Endothelial cell of umbilical vein (primary cell): Measurements from ENCODE around the gene RUNX2. TPM values are rescaled to one million over a fixed set of nuclear protein-coding genes. Genes with fewer than 3 reads are reported as not detected.
"Not testable (repeated sequence)": the region's sequence is repeated elsewhere in the genome, so short reads cannot be mapped to it uniquely, and the experiment has no call there.

Experiments used
- BruUV-seq: library from RNA; stranded (reverse); fragments of 400-500 nt; replicated peaks from 2 replicates; lab custom pipeline; 2021; lab: Mats Ljungman, UMichigan
- CTCF ChIA-PET: fragments of 300-600, 350-600 bp; sonication (Branson Sonifier 250); formaldehyde crosslinking; loops from one replicate; lab custom pipeline; 2021; ENCODE audit warnings: antibody characterized with exemption, inconsistent platforms; lab: Charles Lee
- POLR2A ChIA-PET: fragments of 300-600, 350-600 bp; sonication (Branson Sonifier 250); formaldehyde crosslinking; loops from one replicate; lab custom pipeline; 2021; ENCODE audit warnings: antibody characterized with exemption, inconsistent platforms; lab: Charles Lee
- DNase-seq: peaks from one replicate; pipeline ENCODE4 v3.0.0-alpha.2; 2011; ENCODE audit warnings: low read depth, low spot score
- FAIRE-seq: peaks from 2 replicates; lab custom pipeline; 2011; peaks lifted over from hg19 to GRCh38; lab: Jason Lieb, UNC
- H2AFZ ChIP-seq: 2 replicates; pipeline ENCODE4 v1.6.0; 2012; ENCODE audit warnings: low read depth, low read length, control low read depth, inconsistent platforms
- H3K27ac ChIP-seq: 2 replicates; pipeline ENCODE4 v1.5.1; 2011; ENCODE audit warnings: low read depth, mild to moderate bottlenecking, control low read depth, low read length, moderate library complexity; ENCODE audit not compliant: insufficient read depth
- H3K27me3 ChIP-seq, 2 experiments: 2 replicates each; pipeline versions ENCODE4 v1.6.0 to v1.6.1; 2011; ENCODE audit warnings: low read length in 2 of 2, mixed read lengths in 1 of 2; ENCODE audit not compliant: control insufficient read depth in 2 of 2, insufficient read depth in 2 of 2
- H3K36me3 ChIP-seq, 2 experiments: 2 replicates in 1 of 2; 3 replicates in 1 of 2; pipeline ENCODE4 v1.5.1; 2011; ENCODE audit warnings: low read length in 2 of 2, mild to moderate bottlenecking in 1 of 2, moderate library complexity in 1 of 2; ENCODE audit not compliant: control insufficient read depth in 2 of 2, insufficient read depth in 2 of 2; ENCODE audit errors: extremely low read depth in 1 of 2
- H3K4me1 ChIP-seq: 3 replicates; pipeline ENCODE4 v1.5.1; 2011; ENCODE audit warnings: mild to moderate bottlenecking, low read length; ENCODE audit not compliant: control insufficient read depth, insufficient read depth; ENCODE audit errors: extremely low read depth
- H3K4me2 ChIP-seq: 2 replicates; pipeline ENCODE4 v1.6.1; 2011; ENCODE audit warnings: low read length, control low read depth, mixed read lengths; ENCODE audit not compliant: insufficient read depth
- H3K4me3 ChIP-seq, 3 experiments: fragments of 200-600 bp in 1 of 3; sonication (generic), shearing (Covaris generic) in 1 of 3; replicated peaks in 1 of 3; 2 replicates each; pipeline ENCODE4 v1.5.1; 2011 to 2016; ENCODE audit warnings: control low read depth in 3 of 3, low read length in 3 of 3, mild to moderate bottlenecking in 2 of 3, inconsistent platforms in 1 of 3, low read depth in 1 of 3, moderate library complexity in 1 of 3; ENCODE audit not compliant: insufficient read depth in 1 of 3
- H3K79me2 ChIP-seq: 2 replicates; pipeline ENCODE4 v1.6.0; 2012; ENCODE audit warnings: low read length, inconsistent platforms; ENCODE audit not compliant: control insufficient read depth, insufficient read depth
- H3K9ac ChIP-seq: replicated peaks from 2 replicates; pipeline ENCODE3; 2011; ENCODE audit warnings: low read length, control low read depth; ENCODE audit not compliant: insufficient read depth; ENCODE audit errors: extremely low read depth
- H3K9me1 ChIP-seq: replicated peaks from 3 replicates; pipeline ENCODE4 v1.6.0; 2011; ENCODE audit warnings: mild to moderate bottlenecking, low read length; ENCODE audit not compliant: control insufficient read depth, insufficient read depth; ENCODE audit errors: extremely low read depth
- H3K9me3 ChIP-seq: replicated peaks from 2 replicates; pipeline ENCODE4 v1.5.1; 2012; ENCODE audit warnings: low read length, inconsistent platforms; ENCODE audit not compliant: control insufficient read depth, insufficient read depth
- H4K20me1 ChIP-seq: replicated peaks from 2 replicates; pipeline ENCODE3; 2011; ENCODE audit warnings: mild to moderate bottlenecking, low read length; ENCODE audit not compliant: control insufficient read depth, insufficient read depth; ENCODE audit errors: extremely low read depth
- EZH2 ChIP-seq: IDR thresholded peaks from 2 replicates; pipeline ENCODE4 v1.6.1; 2012; ENCODE audit warnings: borderline replicate concordance, low read depth, mild to moderate bottlenecking, moderate library complexity, low read length, inconsistent platforms; ENCODE audit not compliant: severe bottlenecking
- FOS ChIP-seq: IDR thresholded peaks from 2 replicates; pipeline ENCODE4 v1.6.1; 2011; ENCODE audit warnings: mild to moderate bottlenecking, low read length, moderate library complexity, borderline replicate concordance; ENCODE audit not compliant: insufficient read depth
- GATA2 ChIP-seq: IDR thresholded peaks from 2 replicates; pipeline ENCODE4 v1.7.0; 2011; ENCODE audit warnings: low read depth, mild to moderate bottlenecking, moderate library complexity, mixed read lengths, low read length; ENCODE audit not compliant: insufficient read length, insufficient read depth
- JUN ChIP-seq: IDR thresholded peaks from 2 replicates; pipeline ENCODE4 v1.6.1; 2011; ENCODE audit warnings: borderline replicate concordance, low read depth; ENCODE audit not compliant: insufficient read length, insufficient read depth
- MYC ChIP-seq: IDR thresholded peaks from one replicate; pipeline ENCODE4 v1.6.1; 2011; ENCODE audit warnings: mild to moderate bottlenecking, low read depth, low read length
- POLR2A ChIP-seq: IDR thresholded peaks from 2 replicates; pipeline ENCODE4 v1.6.1; 2012; ENCODE audit warnings: low read depth, mild to moderate bottlenecking, control low read depth, low read length
- POLR2AphosphoS5 ChIP-seq: IDR thresholded peaks from 2 replicates; pipeline ENCODE4 v1.6.1; 2012; ENCODE audit warnings: low read depth, mild to moderate bottlenecking, control low read depth, low read length, moderate library complexity; ENCODE audit not compliant: insufficient read depth
- dilution Hi-C: fragments of 300-500 bp; cut with MboI; formaldehyde crosslinking; loops from one replicate; pipeline ENCODE4 v1.15.0; 2019; ENCODE audit warnings: low sequenced_read_pairs; ENCODE audit not compliant: extremely low pct_ligation_motif_present
- intact Hi-C: fragments of 100-400 bp; cut with micrococcal nuclease; formaldehyde crosslinking; loops from one replicate; pipeline ENCODE4 v1.10.0; 2022
- polyA plus RNA-seq, 4 experiments: library from polyadenylated mRNA; depleted of rRNA in 3 of 4; stranded (reverse) in 3 of 4; unstranded in 1 of 4; fragments of >200 nt; gene quantifications; 2 replicates each; pipeline versions ENCODE4 v1.2.1 to v1.2.3, GENCODE V29; 2011 to 2012; ENCODE audit warnings: missing spikeins in 1 of 4
- total RNA-seq: library from RNA; stranded (reverse); gene quantifications from 2 replicates; pipeline ENCODE4 v1.2.3, GENCODE V29; 2021
- TF ChIP-seq, protein P1 (sequence below): IDR thresholded peaks from 2 replicates; pipeline ENCODE4 v1.6.1; 2011; ENCODE audit not compliant: insufficient read depth, insufficient read length
- TF ChIP-seq, protein P2 (sequence below), 2 donors: IDR thresholded peaks; 1 replicate in 1 of 2; 2 replicates in 1 of 2; pipeline ENCODE4 v1.5.1; 2011; ENCODE audit warnings: low read length in 2 of 2, mild to moderate bottlenecking in 2 of 2, moderate library complexity in 2 of 2, control low read depth in 1 of 2, inconsistent platforms in 1 of 2, low read depth in 1 of 2; ENCODE audit not compliant: insufficient read depth in 1 of 2; ENCODE audit errors: extremely low read depth in 1 of 2

Gene RUNX2
- total and polyA plus RNA-seq, 2 donors (not counting 3 experiments of a cell fraction or from before 2014, with no cell fraction given), result 0.06 TPM; not detected in 1

- CTCF ChIA-PET, H3K9ac ChIP-seq, POLR2A ChIA-PET, H3K9me3 ChIP-seq, H3K9me1 ChIP-seq, BruUV-seq, H3K4me1 ChIP-seq, H3K27ac ChIP-seq, intact Hi-C loops, FAIRE-seq, DNase-seq, H3K36me3 ChIP-seq, H3K4me2 ChIP-seq, H3K4me3 ChIP-seq, H2AFZ ChIP-seq, H3K79me2 ChIP-seq, H3K27me3 ChIP-seq, H4K20me1 ChIP-seq, dilution Hi-C loops: not testable (repeated sequence)
Measured at GRCh38 chr6:45467417-45467816, 139.3 kb downstream of the RUNX2 start.

DNA sequence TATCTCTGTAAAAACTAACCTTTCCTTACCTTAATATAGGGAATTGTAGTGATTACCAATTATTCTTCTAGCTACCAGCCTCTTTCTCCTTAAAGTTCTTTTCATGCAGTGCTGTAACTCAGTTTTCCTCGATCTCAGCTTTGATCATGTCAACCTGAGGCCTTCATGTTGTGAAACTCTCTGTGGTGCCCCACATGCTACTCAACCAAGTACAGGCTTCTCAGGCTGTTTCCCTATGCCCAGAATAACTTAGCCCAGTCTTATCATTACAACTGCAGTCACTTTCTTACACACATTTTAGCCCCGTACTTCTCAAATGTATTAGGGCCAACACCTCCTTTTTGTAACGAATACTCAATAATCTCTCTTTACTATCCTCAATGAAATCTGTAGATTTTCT is 139.7 kb downstream of the RUNX2 start:
- no peaks in the 10 kb centered on the region for H4K20me1 ChIP-seq
- ChIA-PET POLR2A (no interaction called here), CTCF (no interaction called here)
- no peaks in the 10 kb centered on the region for H3K9me3 ChIP-seq
- DNase-seq, result no peak
- no peaks in the 10 kb centered on the region for H3K4me1 ChIP-seq
- TF ChIP-seq POLR2AphosphoS5 (no peak), EZH2 (no peak), FOS (no peak), GATA2 (no peak), JUN (no peak), MYC (no peak), POLR2A (no peak)
- TF ChIP-seq, protein P1, sequence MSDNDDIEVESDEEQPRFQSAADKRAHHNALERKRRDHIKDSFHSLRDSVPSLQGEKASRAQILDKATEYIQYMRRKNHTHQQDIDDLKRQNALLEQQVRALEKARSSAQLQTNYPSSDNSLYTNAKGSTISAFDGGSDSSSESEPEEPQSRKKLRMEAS, result no peak
- TF ChIP-seq, protein P2, sequence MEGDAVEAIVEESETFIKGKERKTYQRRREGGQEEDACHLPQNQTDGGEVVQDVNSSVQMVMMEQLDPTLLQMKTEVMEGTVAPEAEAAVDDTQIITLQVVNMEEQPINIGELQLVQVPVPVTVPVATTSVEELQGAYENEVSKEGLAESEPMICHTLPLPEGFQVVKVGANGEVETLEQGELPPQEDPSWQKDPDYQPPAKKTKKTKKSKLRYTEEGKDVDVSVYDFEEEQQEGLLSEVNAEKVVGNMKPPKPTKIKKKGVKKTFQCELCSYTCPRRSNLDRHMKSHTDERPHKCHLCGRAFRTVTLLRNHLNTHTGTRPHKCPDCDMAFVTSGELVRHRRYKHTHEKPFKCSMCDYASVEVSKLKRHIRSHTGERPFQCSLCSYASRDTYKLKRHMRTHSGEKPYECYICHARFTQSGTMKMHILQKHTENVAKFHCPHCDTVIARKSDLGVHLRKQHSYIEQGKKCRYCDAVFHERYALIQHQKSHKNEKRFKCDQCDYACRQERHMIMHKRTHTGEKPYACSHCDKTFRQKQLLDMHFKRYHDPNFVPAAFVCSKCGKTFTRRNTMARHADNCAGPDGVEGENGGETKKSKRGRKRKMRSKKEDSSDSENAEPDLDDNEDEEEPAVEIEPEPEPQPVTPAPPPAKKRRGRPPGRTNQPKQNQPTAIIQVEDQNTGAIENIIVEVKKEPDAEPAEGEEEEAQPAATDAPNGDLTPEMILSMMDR (IDR thresholded peaks at IDR 0.05; ENCODE audit: extremely low read depth in 1 of 2, insufficient read depth in 1 of 2, low read depth in 1 of 2, low read length in 2 of 2), result no peak
- H3K36me3 ChIP-seq, result no peaks in the 10 kb centered on the region
- dilution Hi-C loops (no loop called here), intact Hi-C loops (no loop called here)
- no peak overlapping the region for H2AFZ ChIP-seq
- no peak for FAIRE-seq
- no peak overlapping the region for H3K9ac ChIP-seq
- H3K4me3 ChIP-seq, result no peak overlapping the region
- H3K27me3 ChIP-seq, result peaks cover 1 to 4% of the 10 kb centered on the region in 2 experiments
- H3K27ac ChIP-seq, result no peak overlapping the region
- H3K9me1 ChIP-seq, result no peaks in the 10 kb centered on the region
- H3K4me2 ChIP-seq, result no peak overlapping the region
- no TSS peak for BruUV-seq
- no peaks in the 10 kb centered on the region for H3K79me2 ChIP-seq
